HG03025 (cell line): ENCODE measurements around the gene PKDREJ.

Experiments
- ATAC-seq: cut with Tn5 transposase; IDR thresholded peaks from one replicate; pipeline ENCODE4 v1.9.1; 2021; ENCODE audit warnings: mild to moderate bottlenecking, moderate library complexity; ENCODE audit not compliant: unreplicated experiment, low FRiP score

The PKDREJ gene

DNA sequence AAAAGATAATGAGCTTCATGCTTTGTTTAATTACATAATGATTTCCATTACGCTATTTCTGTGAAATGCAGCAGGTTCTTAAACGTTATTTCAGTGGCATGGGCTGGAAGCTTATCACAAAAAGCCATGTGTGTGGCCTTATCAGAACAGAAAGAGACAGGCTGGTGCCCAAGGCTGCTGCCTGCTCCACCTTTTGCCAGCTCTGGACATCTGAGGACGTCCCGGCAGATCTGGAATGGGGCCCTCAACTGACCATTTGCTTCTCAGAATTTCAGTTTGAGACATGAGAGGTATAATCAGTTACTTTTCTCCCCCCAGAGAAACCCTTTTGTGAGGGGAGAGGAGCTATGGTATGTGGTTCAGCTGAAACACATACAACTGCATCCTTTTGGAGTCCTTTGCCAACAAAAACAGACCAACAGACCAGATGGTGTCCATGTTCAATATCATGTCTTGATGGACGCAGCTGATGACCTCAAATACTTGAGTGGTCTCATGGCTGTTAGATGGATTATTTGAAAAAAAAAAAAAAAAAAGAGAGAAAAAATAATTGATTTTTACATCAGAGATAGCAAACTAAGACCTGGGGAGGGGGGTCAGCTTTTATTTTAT, 21.6 kb downstream of the PKDREJ start:
- ATAC-seq = no peak

- ATAC-seq = no peak
Measured at GRCh38 chr22:46240907-46241306, 22.2 kb downstream of the PKDREJ start.

- no peak for ATAC-seq
Measured at GRCh38 chr22:46240506-46240905, 22.6 kb downstream of the PKDREJ start.

DNA sequence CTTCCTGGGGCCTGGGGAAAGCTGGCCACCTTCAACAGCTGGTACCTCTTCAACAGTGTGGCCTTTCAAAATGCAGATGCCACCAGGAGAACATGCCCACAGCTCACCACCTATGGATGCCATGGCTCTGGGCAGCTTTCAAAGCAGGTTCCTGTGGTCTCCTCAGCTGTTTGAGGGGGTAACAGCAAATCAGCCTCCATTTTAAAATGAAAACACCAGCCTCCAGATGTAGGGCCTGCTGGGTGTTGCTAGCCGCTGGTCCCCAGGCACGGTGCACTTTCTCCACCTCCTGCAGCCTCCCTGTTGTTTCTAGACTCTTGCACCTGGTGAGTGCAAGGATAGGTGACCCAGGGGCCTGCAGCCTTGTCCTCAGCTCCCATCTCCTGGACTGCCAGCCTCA, 23.1 kb downstream of the PKDREJ start:
- no peak for ATAC-seq

GRCh38 chr22:46239261-46240048, 23.7 kb downstream of the PKDREJ start:
- no peak for ATAC-seq

GRCh38 chr22:46238541-46238940, 24.6 kb downstream of the PKDREJ start:
- no peak for ATAC-seq

- ATAC-seq = no peak
Measured at GRCh38 chr22:46237453-46238124, 25.6 kb downstream of the PKDREJ start.

GRCh38 chr22:46234969-46235368, 28.2 kb downstream of the PKDREJ start:
- ATAC-seq = no peak

GRCh38 chr22:46233231-46233630, 29.9 kb downstream of the PKDREJ start:
- no peak for ATAC-seq

DNA sequence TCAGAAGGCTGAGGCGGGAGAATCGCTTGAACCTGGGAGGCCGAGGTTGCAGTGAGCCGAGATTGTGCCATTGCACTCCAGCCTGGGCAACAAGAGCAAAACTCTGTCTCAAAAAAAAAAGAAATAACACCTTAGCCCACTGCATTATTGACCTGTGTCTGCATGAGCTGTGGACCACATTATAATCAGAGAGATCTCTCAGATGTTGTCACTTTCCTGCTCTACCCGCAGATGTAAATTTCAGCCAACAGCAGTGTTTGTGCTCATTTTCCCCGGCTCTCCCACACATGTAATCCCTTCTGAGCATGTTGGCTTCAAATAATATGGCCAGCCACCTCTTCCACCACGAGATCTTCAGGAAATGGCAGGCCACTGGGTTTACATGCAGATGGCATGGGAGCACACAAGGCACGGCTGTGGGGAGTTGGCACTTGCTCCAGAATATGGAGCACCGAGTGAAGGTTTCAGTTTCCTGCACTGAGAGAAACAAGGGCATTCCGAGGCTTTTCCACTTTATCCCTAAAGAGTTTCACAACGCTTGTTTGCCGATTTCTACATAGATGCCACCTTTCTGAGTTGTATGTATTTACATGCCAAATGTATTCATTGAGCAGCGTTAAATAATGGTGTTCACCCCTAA, 32.8 kb downstream of the PKDREJ start:
- no peak for ATAC-seq

DNA sequence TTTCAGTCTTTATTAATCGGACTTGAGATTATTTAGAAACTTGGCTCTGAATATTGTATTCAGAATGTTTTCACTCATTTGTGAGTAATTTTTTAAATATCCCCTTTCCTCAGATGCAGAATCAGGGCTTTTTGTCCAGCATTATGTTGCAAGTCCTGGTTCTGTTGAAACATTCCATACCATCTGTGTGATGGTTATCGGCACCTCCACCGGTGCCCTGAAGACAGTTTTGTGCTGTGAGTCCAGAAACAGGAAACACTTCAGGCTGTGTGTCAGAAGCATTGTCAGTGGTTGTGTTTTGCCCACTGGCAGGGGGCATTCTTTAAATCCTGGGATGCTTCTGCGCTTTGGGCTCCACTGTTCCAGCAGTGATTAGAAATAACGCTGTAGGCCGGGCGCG, 33.4 kb downstream of the PKDREJ start:
- ATAC-seq = no peak

DNA sequence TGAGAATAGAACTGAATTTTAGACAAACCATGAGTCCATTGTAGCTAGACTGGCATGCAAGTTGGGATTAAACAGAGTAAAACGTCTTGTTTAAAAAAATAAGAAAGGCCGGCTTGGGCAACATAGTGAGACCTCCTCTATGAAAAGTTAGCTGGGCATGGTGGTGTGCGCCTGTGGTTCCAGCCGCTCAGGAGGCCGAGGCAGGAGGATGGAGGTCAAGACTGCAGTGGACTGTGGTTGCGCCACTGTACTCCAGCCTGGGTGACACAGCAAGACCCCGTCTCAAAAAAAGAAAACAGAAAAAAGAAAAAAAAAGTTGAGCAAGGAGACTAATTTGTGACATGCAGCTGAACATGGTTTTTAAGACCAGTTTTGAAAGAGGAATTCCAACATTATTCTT, 36.6 kb downstream of the PKDREJ start:
- ATAC-seq = no peak

- ATAC-seq = no peak
Measured at GRCh38 chr22:46225631-46226030, 37.5 kb downstream of the PKDREJ start.

GRCh38 chr22:46224898-46225290, 38.2 kb downstream of the PKDREJ start:
- ATAC-seq = no peak

DNA sequence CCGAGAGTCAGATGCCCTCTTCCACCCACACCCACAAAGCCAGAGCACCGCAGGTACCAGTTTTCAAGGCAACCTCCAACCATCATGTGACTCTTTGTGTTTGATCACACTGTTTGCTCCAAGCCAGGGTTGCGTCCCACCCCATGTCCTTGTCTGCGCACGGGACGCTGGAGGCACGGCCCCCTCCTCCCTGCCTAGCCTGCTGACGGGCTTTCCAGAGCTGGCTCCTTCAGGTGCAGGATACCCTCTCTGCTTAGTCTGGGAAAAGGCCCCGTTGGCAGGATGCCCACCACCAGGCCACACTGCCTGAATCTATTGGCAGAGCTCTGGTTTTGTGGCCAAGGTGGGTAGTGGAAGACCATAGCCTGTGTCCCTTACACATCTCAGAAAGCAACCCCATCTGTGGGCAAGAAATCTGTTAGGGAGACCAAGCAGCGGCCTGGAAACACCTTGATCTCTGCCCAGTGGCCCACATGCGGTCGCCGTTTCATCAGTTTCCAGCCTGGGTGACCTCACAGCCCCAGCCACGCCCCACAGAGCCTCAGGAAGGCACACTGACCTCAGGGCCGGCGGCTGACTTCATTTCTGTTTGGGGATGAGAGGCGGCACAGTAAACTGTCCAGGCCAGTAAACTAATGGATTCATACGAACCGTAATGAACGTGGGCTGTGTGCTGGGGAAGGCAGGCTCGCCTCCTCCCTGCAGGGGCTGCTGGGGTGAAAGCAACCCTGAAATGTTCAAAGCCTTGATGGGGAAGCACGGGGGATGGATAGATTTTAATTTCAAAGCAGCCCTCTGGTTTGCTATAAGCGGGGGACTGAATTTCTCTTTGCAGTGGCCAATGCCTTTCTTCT, 38.9 kb downstream of the PKDREJ start:
- ATAC-seq = no peak

GRCh38 chr22:46220921-46221320, 42.2 kb downstream of the PKDREJ start:
- no peak for ATAC-seq

DNA sequence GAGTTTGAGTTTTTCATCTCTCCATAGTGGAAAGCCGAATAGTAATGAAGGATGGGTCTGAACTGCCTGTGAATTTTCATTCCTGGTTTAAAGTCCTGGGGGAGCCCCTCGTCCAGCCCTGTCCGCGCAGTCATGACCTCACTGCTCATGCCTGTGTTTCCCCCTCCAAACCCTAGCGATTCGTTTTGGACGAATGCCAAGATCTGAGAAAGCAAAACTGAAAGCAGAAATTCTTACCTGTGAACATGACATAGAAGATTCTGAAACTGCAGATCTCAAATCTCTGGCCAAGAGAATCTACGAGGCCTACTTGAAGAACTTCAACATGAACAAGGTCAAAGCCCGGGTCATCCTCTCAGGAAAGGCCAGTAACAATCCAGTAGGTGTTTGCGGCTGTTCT, 43.5 kb downstream of the PKDREJ start:
- ATAC-seq = no peak

- ATAC-seq = no peak
Measured at GRCh38 chr22:46214616-46215015, 48.5 kb downstream of the PKDREJ start.

DNA sequence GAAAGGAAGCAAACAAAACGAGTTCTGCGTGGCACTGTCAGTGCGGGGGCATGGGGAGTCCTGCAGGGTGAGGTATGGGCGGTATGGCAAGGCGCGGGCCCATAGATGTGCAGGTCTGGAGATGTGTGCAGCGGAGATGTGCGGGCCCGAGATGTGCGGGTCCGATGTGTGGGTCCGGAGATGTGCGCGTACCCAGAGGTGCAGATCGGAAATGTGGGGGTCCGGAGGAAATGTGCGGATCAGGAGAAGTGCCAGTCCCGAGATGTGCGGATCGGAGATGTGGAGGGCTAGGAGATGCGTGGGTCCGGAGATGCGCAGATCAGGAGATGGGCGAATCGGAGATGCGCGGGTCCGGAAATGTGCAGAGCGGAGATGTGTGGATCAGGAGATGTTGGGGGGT, 49.0 kb downstream of the PKDREJ start:
- ATAC-seq = no peak

- no peak for ATAC-seq
Measured at GRCh38 chr22:46213052-46213451, 50.1 kb downstream of the PKDREJ start.
